Tibial nerve (tissue), 4 donors: ENCODE results near the gene CCDC92.

Experiments
- EP300 ChIP-seq, 2 donors: sonication (generic); formaldehyde crosslinking; IDR thresholded peaks; one replicate each; pipeline ENCODE4 v1.6.1; 2017; ENCODE audit warnings: antibody characterized with exemption in 2 of 2, mild to moderate bottlenecking in 1 of 2
- POLR2A ChIP-seq, 2 donors: fragments of 450-650 bp; IDR thresholded peaks; one replicate each; pipeline ENCODE4 v1.6.1; 2017; ENCODE audit warnings: antibody characterized with exemption in 2 of 2, mild to moderate bottlenecking in 2 of 2, moderate library complexity in 2 of 2
- TF ChIP-seq, protein P1 (sequence below), 5 experiments: fragments of 200-600 bp in 3 of 5; fragments of 450-650 bp in 2 of 5; sonication (generic) in 3 of 5; IDR thresholded peaks; one replicate each; pipeline ENCODE4 v1.5.1; 2016 to 2019; ENCODE audit warnings: antibody characterized with exemption in 5 of 5, mild to moderate bottlenecking in 3 of 5, moderate library complexity in 2 of 5

GRCh38 chr12:123948401-123948795 is 24.2 kb downstream of the CCDC92 start:
- TF ChIP-seq, protein P1, sequence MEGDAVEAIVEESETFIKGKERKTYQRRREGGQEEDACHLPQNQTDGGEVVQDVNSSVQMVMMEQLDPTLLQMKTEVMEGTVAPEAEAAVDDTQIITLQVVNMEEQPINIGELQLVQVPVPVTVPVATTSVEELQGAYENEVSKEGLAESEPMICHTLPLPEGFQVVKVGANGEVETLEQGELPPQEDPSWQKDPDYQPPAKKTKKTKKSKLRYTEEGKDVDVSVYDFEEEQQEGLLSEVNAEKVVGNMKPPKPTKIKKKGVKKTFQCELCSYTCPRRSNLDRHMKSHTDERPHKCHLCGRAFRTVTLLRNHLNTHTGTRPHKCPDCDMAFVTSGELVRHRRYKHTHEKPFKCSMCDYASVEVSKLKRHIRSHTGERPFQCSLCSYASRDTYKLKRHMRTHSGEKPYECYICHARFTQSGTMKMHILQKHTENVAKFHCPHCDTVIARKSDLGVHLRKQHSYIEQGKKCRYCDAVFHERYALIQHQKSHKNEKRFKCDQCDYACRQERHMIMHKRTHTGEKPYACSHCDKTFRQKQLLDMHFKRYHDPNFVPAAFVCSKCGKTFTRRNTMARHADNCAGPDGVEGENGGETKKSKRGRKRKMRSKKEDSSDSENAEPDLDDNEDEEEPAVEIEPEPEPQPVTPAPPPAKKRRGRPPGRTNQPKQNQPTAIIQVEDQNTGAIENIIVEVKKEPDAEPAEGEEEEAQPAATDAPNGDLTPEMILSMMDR (IDR thresholded peaks at IDR 0.05), result no peak
- no peak for TF ChIP-seq POLR2A (IDR thresholded peaks at IDR 0.05)
- TF ChIP-seq EP300 (IDR thresholded peaks at IDR 0.05), result no peak
